ENCODE measurements around the gene BBS1.

Gene BBS1

DNA sequence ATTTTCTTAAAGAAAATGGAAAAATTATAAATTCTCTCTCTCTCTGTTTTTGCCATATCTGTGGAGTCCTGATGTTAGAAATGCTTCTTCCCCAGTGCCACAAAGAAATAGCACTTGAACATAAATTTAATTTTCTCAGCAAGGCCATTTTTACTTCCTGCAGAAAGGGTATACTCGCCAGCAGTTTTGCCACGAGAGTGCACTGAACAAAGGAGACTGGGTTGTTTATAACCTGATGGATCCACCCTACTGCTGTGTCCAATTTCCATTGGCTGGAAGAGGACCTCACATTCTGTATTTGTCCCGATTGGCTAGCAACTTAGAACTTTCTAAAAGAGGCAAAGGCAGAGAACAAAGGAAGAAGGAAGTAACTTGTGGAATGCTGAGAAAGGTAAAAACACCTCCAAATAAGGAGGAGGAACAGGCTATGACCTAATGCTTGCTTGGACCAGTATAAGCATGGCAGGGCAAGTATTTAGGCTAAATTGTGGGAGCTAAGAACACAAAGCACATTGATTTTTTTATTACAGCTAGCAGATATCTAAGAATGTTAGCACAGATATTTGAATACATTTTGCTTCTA lies 72.2 kb downstream of the BBS1 start:
- peak; percentile 14 to 21 for DNase-seq
